Progenitor cell of endocrine pancreas (in vitro differentiated cells): Measurements from ENCODE around the gene ANKRD29. TPM values are rescaled to one million over a fixed set of nuclear protein-coding genes. Genes with fewer than 3 reads are reported as not detected.

Experiments
- DNase-seq: peaks from one replicate; pipeline ENCODE4 v3.0.0; 2021; ENCODE audit warnings: low spot score; ENCODE audit not compliant: unreplicated experiment
- H3K27ac Mint-ChIP-seq: 2 replicates; pipeline ENCODE4 v1.8.0; 2021; ENCODE audit warnings: mild to moderate bottlenecking, moderate library complexity, mixed read lengths
- H3K27me3 Mint-ChIP-seq: 2 replicates; pipeline ENCODE4 v1.8.0; 2021; ENCODE audit warnings: mixed read lengths
- H3K36me3 Mint-ChIP-seq: 2 replicates; pipeline ENCODE4 v1.8.0; 2022; ENCODE audit warnings: mixed read lengths; ENCODE audit not compliant: insufficient read depth
- H3K4me1 Mint-ChIP-seq: 2 replicates; pipeline ENCODE4 v1.8.0; 2021; ENCODE audit warnings: low read depth, mixed read lengths
- H3K4me3 Mint-ChIP-seq: 2 replicates; pipeline ENCODE4 v1.8.0; 2021; ENCODE audit warnings: low read depth, mild to moderate bottlenecking, moderate library complexity, mixed read lengths
- H3K9me3 Mint-ChIP-seq: 2 replicates; pipeline ENCODE4 v1.8.0; 2021; ENCODE audit warnings: low read depth, mixed read lengths
- CTCF ChIP-seq: fragments of 200-600 bp; sonication (generic); IDR thresholded peaks from one replicate; pipeline ENCODE4 v1.5.0; 2021; ENCODE audit warnings: antibody characterized with exemption, mild to moderate bottlenecking; ENCODE audit not compliant: unreplicated experiment
- total RNA-seq: library from RNA; stranded (reverse); gene quantifications from 2 replicates; pipeline ENCODE4 v1.2.1, GENCODE V29; 2021

Gene ANKRD29
- total RNA-seq, 1 donor from 2014 or later = 0.41 TPM

GRCh38 chr18:23673725-23674124 is 11.0 kb upstream of the ANKRD29 start:
- no peak for DNase-seq
- no peaks in the 10 kb centered on the region for H3K9me3 Mint-ChIP-seq
- H3K36me3 Mint-ChIP-seq = no peaks in the 10 kb centered on the region
- H3K27me3 Mint-ChIP-seq = peaks cover 36% of the 10 kb centered on the region
- TF ChIP-seq CTCF = no peak
- no peak overlapping the region for H3K4me3 Mint-ChIP-seq
- H3K27ac Mint-ChIP-seq = no peak overlapping the region
- H3K4me1 Mint-ChIP-seq = no peaks in the 10 kb centered on the region

DNA sequence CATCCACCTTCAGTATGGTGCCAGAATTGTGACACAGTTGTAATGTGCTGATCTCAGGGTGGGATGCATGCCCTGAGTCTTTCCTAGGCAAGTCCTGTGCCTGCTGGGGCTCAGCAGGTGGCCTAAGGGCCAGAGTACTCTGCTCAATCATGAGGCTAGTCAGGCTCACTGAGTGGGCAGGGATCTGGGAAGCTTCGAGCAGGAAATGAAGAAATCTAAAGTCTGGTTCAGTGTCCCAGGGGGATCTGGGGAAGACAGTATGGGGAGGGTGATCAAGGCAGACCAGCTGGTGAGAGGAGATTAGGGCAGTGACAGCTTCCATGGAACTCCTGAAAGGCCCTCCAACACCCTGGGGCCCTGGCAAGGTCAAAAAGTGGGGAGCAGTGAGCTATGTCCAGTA is 8.9 kb upstream of the ANKRD29 start:
- no peak for TF ChIP-seq CTCF
- H3K27me3 Mint-ChIP-seq = peaks cover 46% of the 10 kb centered on the region
- DNase-seq = no peak
- no peak overlapping the region for H3K4me3 Mint-ChIP-seq
- no peaks in the 10 kb centered on the region for H3K4me1 Mint-ChIP-seq
- no peak overlapping the region for H3K27ac Mint-ChIP-seq
- H3K36me3 Mint-ChIP-seq = no peaks in the 10 kb centered on the region
- H3K9me3 Mint-ChIP-seq = no peaks in the 10 kb centered on the region

DNA sequence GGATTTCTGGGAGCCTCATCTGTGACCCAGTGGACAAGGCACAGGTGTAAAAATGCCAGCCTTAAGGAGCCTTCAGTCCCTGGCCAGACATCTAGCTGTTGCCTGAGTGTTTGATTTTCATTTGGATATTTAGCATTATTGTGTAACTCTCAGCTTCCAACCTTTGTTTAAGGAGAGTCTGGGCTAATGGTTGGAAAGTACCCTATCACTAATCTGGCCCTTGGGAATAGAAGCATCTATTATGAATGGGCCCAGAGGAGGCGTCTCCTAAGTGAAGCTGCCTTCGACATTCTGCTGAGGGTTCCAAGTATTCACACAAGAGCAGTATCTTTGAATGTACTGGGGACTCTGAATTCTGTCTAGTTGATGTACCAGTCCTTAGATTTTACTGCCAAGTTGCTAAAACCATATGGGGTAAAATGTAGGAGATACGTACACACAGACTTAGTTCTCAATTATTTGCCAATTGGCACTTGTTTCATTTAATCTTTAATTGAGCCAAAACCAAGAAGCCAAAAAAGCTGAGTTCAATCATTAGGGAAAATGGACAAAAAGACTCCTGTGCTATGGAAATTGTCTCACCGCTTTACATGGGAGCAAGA is 7.2 kb upstream of the ANKRD29 start:
- Mint-ChIP-seq H3K27me3 (peaks cover 55% of the 10 kb centered on the region), H3K4me3 (no peak overlapping the region), H3K36me3 (no peaks in the 10 kb centered on the region), H3K4me1 (no peaks in the 10 kb centered on the region), H3K9me3 (no peaks in the 10 kb centered on the region), H3K27ac (no peak overlapping the region)
- no peak for DNase-seq
- no peak for TF ChIP-seq CTCF

DNA sequence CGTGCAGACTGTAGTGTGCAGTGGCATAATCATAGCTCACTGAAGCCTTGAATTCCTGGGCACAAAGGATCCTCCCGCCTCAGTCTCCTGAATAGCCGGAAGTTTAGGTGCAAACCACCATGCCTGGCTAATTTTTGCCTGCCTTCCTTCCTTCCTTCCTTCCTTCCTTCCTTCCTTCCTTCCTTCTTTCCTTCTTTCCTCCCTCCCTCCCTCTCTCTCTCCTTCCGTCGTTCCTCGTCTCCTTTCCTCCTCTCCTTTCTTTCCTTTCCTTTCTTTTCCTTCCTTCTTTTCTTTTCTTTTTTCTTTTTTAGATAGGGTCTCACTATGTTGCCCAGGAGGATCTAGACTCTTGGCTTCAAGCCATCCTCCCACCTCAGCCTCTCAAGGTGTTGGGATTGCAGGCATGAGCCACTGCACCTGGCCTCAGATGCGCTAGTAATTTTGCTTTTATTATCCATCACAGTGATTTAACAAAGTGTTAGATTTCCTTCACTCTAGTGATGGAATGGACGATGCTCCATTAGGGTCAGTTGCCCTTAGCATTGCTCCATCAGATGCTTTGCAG is 6.6 kb upstream of the ANKRD29 start:
- DNase-seq = no peak
- Mint-ChIP-seq H3K36me3 (no peaks in the 10 kb centered on the region), H3K27me3 (peaks cover 62% of the 10 kb centered on the region), H3K27ac (no peak overlapping the region), H3K9me3 (no peaks in the 10 kb centered on the region), H3K4me1 (no peaks in the 10 kb centered on the region), H3K4me3 (no peak overlapping the region)
- TF ChIP-seq CTCF = no peak

- H3K4me3 Mint-ChIP-seq = no peak overlapping the region
- no peaks in the 10 kb centered on the region for H3K36me3 Mint-ChIP-seq
- TF ChIP-seq CTCF = no peak
- H3K27me3 Mint-ChIP-seq = peaks cover 63% of the 10 kb centered on the region
- no peaks in the 10 kb centered on the region for H3K4me1 Mint-ChIP-seq
- no peaks in the 10 kb centered on the region for H3K9me3 Mint-ChIP-seq
- DNase-seq = no peak
- no peak overlapping the region for H3K27ac Mint-ChIP-seq
Observed at GRCh38 chr18:23668731-23669130, 6.0 kb upstream of the ANKRD29 start.
